GM19395 (cell line): ENCODE data around the gene CLHC1.
"Not testable (repeated sequence)": the region's sequence is repeated elsewhere in the genome, so short reads cannot be mapped to it uniquely, and the experiment has no call there.

Source experiments
- ATAC-seq: cut with Tn5 transposase; IDR thresholded peaks from one replicate; pipeline ENCODE4 v1.9.1; 2021; ENCODE audit warnings: mild to moderate bottlenecking, moderate library complexity; ENCODE audit not compliant: unreplicated experiment

Gene CLHC1

DNA sequence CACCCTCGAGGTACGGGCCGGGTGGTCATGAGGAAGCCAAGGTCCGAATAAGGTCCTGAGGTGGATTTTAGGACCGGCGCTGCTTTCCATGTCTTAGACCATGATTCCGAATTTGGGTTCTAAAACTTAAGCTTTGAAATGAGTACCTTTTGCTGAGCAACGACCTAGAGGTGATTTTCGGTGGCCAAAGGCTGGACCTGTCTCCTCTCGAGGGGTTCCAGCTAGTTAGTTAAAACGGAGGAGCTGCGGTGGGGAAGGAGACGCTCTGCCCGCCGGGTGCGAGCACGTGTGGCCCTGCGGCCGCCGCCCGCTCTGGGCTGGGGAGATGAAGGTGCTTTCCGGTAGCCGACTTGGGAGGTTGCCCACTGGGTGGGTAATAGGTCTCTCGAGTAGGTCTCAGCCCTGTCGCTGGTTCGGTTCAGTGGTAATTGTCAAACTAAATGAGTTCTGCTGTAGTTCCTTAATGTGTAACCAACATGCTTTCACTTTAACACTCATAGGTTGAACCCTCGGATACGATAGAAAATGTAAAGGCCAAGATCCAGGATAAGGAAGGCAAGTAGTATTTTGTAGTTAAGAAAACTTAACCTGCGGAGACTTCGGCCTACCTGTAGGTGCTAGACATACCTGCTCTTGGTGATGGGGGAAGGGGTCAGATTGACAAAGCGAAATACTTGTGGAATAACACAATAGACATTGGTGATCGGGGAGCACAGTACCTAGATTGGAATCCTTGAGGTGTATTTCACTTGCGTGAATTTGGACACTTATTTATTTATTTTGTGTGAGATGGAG, 967 bp upstream of the CLHC1 start:
- peak; percentile 29 for ATAC-seq

- peak; percentile 0 for ATAC-seq
Observed at GRCh38 chr2:55231546-55232083, 478 bp downstream of the CLHC1 start.

GRCh38 chr2:55230551-55230950, 1.5 kb downstream of the CLHC1 start:
- ATAC-seq, result no peak

DNA sequence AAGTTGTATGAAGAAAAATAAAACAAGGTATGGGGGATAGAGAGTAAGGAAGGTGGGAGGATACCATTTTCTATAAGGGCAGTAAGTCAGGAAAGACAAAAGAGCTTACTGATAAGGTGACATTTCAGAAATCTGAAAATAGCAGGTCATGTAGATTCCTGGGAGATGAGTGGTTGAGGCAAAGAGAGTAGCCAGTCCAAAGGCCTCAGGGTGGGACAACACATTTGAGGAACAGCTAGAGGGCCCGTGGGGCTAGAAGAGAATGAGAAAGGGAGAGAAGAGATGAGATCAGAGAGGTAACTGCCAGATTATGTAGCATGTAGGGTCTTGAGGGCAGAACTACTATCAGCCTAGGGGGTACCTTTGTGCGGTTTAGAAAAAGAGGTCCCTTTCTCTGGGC, 2.9 kb downstream of the CLHC1 start:
- ATAC-seq, result no peak

GRCh38 chr2:55228226-55228563, 3.9 kb downstream of the CLHC1 start:
- no peak for ATAC-seq

DNA sequence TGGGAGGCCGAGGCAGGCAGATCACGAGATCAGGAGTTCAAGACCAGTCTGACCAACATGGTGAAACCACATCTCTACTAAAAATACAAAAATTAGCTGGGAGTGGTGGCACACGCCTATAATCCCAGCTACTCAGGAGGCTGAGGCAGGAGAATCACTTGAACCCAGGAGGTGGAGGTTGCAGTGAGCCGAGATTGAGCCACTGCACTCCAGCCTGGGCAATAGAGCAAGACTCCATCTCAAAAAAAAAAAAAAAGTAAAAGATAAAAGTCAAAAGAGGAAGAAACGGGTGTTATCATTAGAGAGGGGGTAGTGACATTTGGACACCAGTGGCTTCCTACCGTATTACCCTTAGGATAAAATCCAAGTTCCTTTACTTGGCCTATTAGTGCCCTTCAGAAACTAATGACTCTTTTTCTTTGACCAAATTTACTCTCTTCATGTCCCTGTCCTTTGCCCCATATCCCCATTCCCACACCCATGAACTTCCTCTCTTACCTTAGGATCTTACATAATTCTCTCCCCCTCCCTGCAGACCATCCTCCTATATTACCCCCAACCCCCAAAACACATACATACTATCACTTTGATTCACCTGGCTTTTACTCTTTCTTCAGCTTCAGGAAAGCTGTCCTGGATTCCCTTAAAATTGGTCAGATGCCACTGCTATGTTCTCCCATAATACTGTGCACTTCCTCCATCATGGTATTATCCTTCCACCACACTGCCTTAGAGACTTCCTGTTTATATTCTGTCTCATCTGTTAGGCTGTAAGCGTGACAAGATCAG, 4.5 kb downstream of the CLHC1 start:
- ATAC-seq, result not testable (repeated sequence)

DNA sequence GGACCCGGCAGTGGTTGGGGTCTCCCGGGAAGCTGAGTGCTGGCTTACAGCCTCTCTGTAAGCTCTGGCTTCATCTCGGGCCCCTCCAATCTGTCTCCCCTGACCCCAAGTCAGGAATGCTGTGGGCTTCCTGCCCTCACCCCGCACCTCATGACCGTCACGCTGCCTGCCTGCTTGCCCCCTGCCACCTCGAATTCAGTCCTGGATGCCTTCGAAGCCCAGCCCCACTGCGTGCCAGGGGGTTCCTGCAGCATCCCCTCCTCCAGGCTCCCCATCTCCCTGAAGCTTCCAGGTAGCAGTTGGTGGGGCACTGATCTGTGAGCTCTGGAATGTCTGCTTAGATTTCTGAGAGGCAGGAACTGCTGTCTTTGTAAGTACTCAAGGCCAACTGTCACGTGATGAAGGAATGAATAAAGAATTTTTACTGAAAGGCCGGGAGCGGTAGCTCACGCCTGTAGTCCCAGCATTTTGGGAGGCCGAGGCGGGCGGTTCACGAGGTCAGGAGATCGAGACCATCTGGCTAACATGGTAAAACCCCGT, 6.5 kb downstream of the CLHC1 start:
- ATAC-seq, result no peak

DNA sequence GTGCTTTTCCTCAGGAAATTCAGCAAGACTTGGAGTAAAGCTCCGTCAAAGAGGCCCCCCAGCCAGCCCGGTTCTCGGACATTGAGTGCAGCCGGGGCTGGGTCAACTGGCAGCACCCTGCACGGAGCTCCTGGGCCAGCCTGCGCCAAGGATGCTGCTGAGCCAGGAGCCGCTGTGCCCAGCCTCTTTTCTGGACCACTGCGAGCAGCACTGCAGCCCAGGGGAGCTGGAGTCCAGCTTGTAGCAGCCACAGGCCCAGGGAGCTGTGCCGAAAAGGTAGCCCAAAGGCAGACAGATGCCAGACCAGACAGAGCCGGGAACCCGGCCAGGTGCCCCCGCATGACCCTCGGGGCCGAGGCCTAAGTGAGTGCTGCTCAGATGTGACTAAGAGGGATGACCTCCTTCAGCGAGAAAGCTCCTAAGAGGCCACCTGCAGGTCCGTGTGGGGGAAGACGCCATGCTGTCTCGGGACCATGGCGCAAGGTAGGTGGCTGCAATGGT, 7.3 kb downstream of the CLHC1 start:
- no peak for ATAC-seq

- no peak for ATAC-seq
Observed at GRCh38 chr2:55223958-55224760, 7.9 kb downstream of the CLHC1 start.

GRCh38 chr2:55213822-55214221, 18.3 kb downstream of the CLHC1 start:
- no peak for ATAC-seq

DNA sequence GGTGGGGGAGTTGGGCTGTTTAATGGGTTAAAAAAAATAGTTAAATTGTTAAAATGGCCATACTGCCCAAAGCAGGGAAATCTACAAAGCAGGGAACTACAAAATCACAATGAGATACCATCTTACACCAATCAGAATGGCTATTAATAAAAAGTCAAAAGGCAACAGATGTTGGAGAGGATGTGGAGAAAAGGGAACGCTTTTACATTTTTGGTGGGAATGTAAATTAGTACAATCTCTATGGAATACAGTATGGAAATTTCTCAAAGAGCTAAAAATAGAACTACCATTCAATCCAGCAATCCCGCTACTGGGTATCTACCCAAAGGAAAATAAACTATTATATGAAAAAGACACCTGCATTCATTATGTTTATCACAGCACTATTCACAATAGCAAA, 27.1 kb downstream of the CLHC1 start:
- ATAC-seq, result no peak

DNA sequence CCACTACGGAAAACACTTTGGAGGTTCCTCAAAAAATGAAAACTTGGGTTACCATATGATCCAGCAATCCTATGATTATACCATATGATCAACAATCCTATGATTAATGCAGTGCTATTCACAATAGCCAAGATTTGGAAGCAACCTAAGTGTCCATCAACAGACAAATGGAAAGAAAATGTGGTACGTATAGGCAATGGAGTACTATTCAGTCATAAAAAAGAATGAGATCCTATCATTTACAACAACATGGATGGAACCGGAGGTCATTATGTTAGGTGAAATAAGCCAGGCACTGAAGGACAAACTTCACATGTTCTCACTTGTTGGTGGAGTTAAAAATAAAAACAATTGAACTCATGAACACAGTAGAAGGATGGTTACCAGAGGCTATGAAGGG, 27.6 kb downstream of the CLHC1 start:
- ATAC-seq, result no peak

GRCh38 chr2:55200416-55200815, 31.7 kb downstream of the CLHC1 start:
- no peak for ATAC-seq

GRCh38 chr2:55196526-55196925, 35.6 kb downstream of the CLHC1 start:
- ATAC-seq, result no peak

GRCh38 chr2:55191888-55192287, 40.2 kb downstream of the CLHC1 start:
- not testable (repeated sequence) for ATAC-seq

GRCh38 chr2:55186837-55187236, 45.3 kb downstream of the CLHC1 start:
- not testable (repeated sequence) for ATAC-seq

GRCh38 chr2:55180374-55180773, 51.7 kb downstream of the CLHC1 start:
- ATAC-seq, result no peak

GRCh38 chr2:55176094-55176415, 56.0 kb downstream of the CLHC1 start:
- no peak for ATAC-seq

GRCh38 chr2:55175254-55176093, 56.6 kb downstream of the CLHC1 start:
- ATAC-seq, result peak; percentile 84

GRCh38 chr2:55173438-55174054, 58.5 kb downstream of the CLHC1 start:
- no peak for ATAC-seq
